Endothelial cell of umbilical vein (primary cell): ENCODE measurements around the gene EFHC2. TPM values are rescaled to one million over a fixed set of nuclear protein-coding genes. Genes with fewer than 3 reads are reported as not detected.

ENCODE experiments used
- BruUV-seq: library from RNA; stranded (reverse); fragments of 400-500 nt; replicated peaks from 2 replicates; lab custom pipeline; 2021; lab: Mats Ljungman, UMichigan
- CTCF ChIA-PET: fragments of 300-600, 350-600 bp; sonication (Branson Sonifier 250); formaldehyde crosslinking; loops from one replicate; lab custom pipeline; 2021; ENCODE audit warnings: antibody characterized with exemption, inconsistent platforms; lab: Charles Lee
- POLR2A ChIA-PET: fragments of 300-600, 350-600 bp; sonication (Branson Sonifier 250); formaldehyde crosslinking; loops from one replicate; lab custom pipeline; 2021; ENCODE audit warnings: antibody characterized with exemption, inconsistent platforms; lab: Charles Lee
- DNase-seq: peaks from one replicate; pipeline ENCODE4 v3.0.0-alpha.2; 2011; ENCODE audit warnings: low read depth, low spot score
- FAIRE-seq: peaks from 2 replicates; lab custom pipeline; 2011; peaks lifted over from hg19 to GRCh38; lab: Jason Lieb, UNC
- H2AFZ ChIP-seq: 2 replicates; pipeline ENCODE4 v1.6.0; 2012; ENCODE audit warnings: low read depth, low read length, control low read depth, inconsistent platforms
- H3K27ac ChIP-seq: 2 replicates; pipeline ENCODE4 v1.5.1; 2011; ENCODE audit warnings: low read depth, mild to moderate bottlenecking, control low read depth, low read length, moderate library complexity; ENCODE audit not compliant: insufficient read depth
- H3K27me3 ChIP-seq, 2 experiments: 2 replicates each; pipeline versions ENCODE4 v1.6.0 to v1.6.1; 2011; ENCODE audit warnings: low read length in 2 of 2, mixed read lengths in 1 of 2; ENCODE audit not compliant: control insufficient read depth in 2 of 2, insufficient read depth in 2 of 2
- H3K36me3 ChIP-seq, 2 experiments: 2 replicates in 1 of 2; 3 replicates in 1 of 2; pipeline ENCODE4 v1.5.1; 2011; ENCODE audit warnings: low read length in 2 of 2, mild to moderate bottlenecking in 1 of 2, moderate library complexity in 1 of 2; ENCODE audit not compliant: control insufficient read depth in 2 of 2, insufficient read depth in 2 of 2; ENCODE audit errors: extremely low read depth in 1 of 2
- H3K4me1 ChIP-seq: 3 replicates; pipeline ENCODE4 v1.5.1; 2011; ENCODE audit warnings: mild to moderate bottlenecking, low read length; ENCODE audit not compliant: control insufficient read depth, insufficient read depth; ENCODE audit errors: extremely low read depth
- H3K4me2 ChIP-seq: 2 replicates; pipeline ENCODE4 v1.6.1; 2011; ENCODE audit warnings: low read length, control low read depth, mixed read lengths; ENCODE audit not compliant: insufficient read depth
- H3K4me3 ChIP-seq, 3 experiments: fragments of 200-600 bp in 1 of 3; sonication (generic), shearing (Covaris generic) in 1 of 3; replicated peaks in 1 of 3; 2 replicates each; pipeline ENCODE4 v1.5.1; 2011 to 2016; ENCODE audit warnings: control low read depth in 3 of 3, low read length in 3 of 3, mild to moderate bottlenecking in 2 of 3, inconsistent platforms in 1 of 3, low read depth in 1 of 3, moderate library complexity in 1 of 3; ENCODE audit not compliant: insufficient read depth in 1 of 3
- H3K79me2 ChIP-seq: 2 replicates; pipeline ENCODE4 v1.6.0; 2012; ENCODE audit warnings: low read length, inconsistent platforms; ENCODE audit not compliant: control insufficient read depth, insufficient read depth
- H3K9ac ChIP-seq: replicated peaks from 2 replicates; pipeline ENCODE3; 2011; ENCODE audit warnings: low read length, control low read depth; ENCODE audit not compliant: insufficient read depth; ENCODE audit errors: extremely low read depth
- H3K9me1 ChIP-seq: replicated peaks from 3 replicates; pipeline ENCODE4 v1.6.0; 2011; ENCODE audit warnings: mild to moderate bottlenecking, low read length; ENCODE audit not compliant: control insufficient read depth, insufficient read depth; ENCODE audit errors: extremely low read depth
- H3K9me3 ChIP-seq: replicated peaks from 2 replicates; pipeline ENCODE4 v1.5.1; 2012; ENCODE audit warnings: low read length, inconsistent platforms; ENCODE audit not compliant: control insufficient read depth, insufficient read depth
- H4K20me1 ChIP-seq: replicated peaks from 2 replicates; pipeline ENCODE3; 2011; ENCODE audit warnings: mild to moderate bottlenecking, low read length; ENCODE audit not compliant: control insufficient read depth, insufficient read depth; ENCODE audit errors: extremely low read depth
- EZH2 ChIP-seq: IDR thresholded peaks from 2 replicates; pipeline ENCODE4 v1.6.1; 2012; ENCODE audit warnings: borderline replicate concordance, low read depth, mild to moderate bottlenecking, moderate library complexity, low read length, inconsistent platforms; ENCODE audit not compliant: severe bottlenecking
- FOS ChIP-seq: IDR thresholded peaks from 2 replicates; pipeline ENCODE4 v1.6.1; 2011; ENCODE audit warnings: mild to moderate bottlenecking, low read length, moderate library complexity, borderline replicate concordance; ENCODE audit not compliant: insufficient read depth
- GATA2 ChIP-seq: IDR thresholded peaks from 2 replicates; pipeline ENCODE4 v1.7.0; 2011; ENCODE audit warnings: low read depth, mild to moderate bottlenecking, moderate library complexity, mixed read lengths, low read length; ENCODE audit not compliant: insufficient read length, insufficient read depth
- JUN ChIP-seq: IDR thresholded peaks from 2 replicates; pipeline ENCODE4 v1.6.1; 2011; ENCODE audit warnings: borderline replicate concordance, low read depth; ENCODE audit not compliant: insufficient read length, insufficient read depth
- MYC ChIP-seq: IDR thresholded peaks from one replicate; pipeline ENCODE4 v1.6.1; 2011; ENCODE audit warnings: mild to moderate bottlenecking, low read depth, low read length
- POLR2A ChIP-seq: IDR thresholded peaks from 2 replicates; pipeline ENCODE4 v1.6.1; 2012; ENCODE audit warnings: low read depth, mild to moderate bottlenecking, control low read depth, low read length
- POLR2AphosphoS5 ChIP-seq: IDR thresholded peaks from 2 replicates; pipeline ENCODE4 v1.6.1; 2012; ENCODE audit warnings: low read depth, mild to moderate bottlenecking, control low read depth, low read length, moderate library complexity; ENCODE audit not compliant: insufficient read depth
- dilution Hi-C: fragments of 300-500 bp; cut with MboI; formaldehyde crosslinking; loops from one replicate; pipeline ENCODE4 v1.15.0; 2019; ENCODE audit warnings: low sequenced_read_pairs; ENCODE audit not compliant: extremely low pct_ligation_motif_present
- intact Hi-C: fragments of 100-400 bp; cut with micrococcal nuclease; formaldehyde crosslinking; loops from one replicate; pipeline ENCODE4 v1.10.0; 2022
- polyA plus RNA-seq, 4 experiments: library from polyadenylated mRNA; depleted of rRNA in 3 of 4; stranded (reverse) in 3 of 4; unstranded in 1 of 4; fragments of >200 nt; gene quantifications; 2 replicates each; pipeline versions ENCODE4 v1.2.1 to v1.2.3, GENCODE V29; 2011 to 2012; ENCODE audit warnings: missing spikeins in 1 of 4
- total RNA-seq: library from RNA; stranded (reverse); gene quantifications from 2 replicates; pipeline ENCODE4 v1.2.3, GENCODE V29; 2021
- TF ChIP-seq, protein P1 (sequence below): IDR thresholded peaks from 2 replicates; pipeline ENCODE4 v1.6.1; 2011; ENCODE audit not compliant: insufficient read depth, insufficient read length
- TF ChIP-seq, protein P2 (sequence below), 2 donors: IDR thresholded peaks; 1 replicate in 1 of 2; 2 replicates in 1 of 2; pipeline ENCODE4 v1.5.1; 2011; ENCODE audit warnings: low read length in 2 of 2, mild to moderate bottlenecking in 2 of 2, moderate library complexity in 2 of 2, control low read depth in 1 of 2, inconsistent platforms in 1 of 2, low read depth in 1 of 2; ENCODE audit not compliant: insufficient read depth in 1 of 2; ENCODE audit errors: extremely low read depth in 1 of 2

EFHC2 gene
- total and polyA plus RNA-seq, 2 donors (not counting 3 experiments of a cell fraction or from before 2014, with no cell fraction given): not detected

DNA sequence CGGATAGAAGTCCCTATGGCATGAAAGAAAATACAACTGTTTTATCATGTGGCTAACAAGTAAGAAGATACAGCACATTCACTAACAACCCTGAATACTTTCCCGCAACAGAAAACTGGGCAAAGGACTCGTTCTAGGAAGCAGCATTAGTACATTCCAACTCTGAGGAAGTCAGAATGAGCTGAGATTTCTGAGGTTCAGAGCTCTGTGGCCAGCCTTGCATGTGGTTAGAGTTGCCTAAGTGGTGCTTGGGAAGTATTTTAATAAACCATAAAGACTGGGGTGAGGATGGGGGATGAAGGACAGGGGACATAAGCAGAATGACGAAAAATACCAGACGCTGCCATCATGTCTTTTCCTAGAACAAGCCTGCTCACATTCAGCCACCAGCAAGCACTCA is 82.2 kb downstream of the EFHC2 start:
- ChIA-PET CTCF (no interaction called here), POLR2A (no interaction called here)
- Histone ChIP-seq H3K27me3 (no peaks in the 10 kb centered on the region), H2AFZ (no peak overlapping the region), H3K4me3 (no peak overlapping the region), H3K9ac (no peak overlapping the region), H3K4me1 (no peaks in the 10 kb centered on the region), H3K4me2 (no peak overlapping the region), H4K20me1 (no peaks in the 10 kb centered on the region), H3K9me1 (no peaks in the 10 kb centered on the region), H3K79me2 (no peaks in the 10 kb centered on the region), H3K36me3 (no peaks in the 10 kb centered on the region), H3K27ac (no peak overlapping the region), H3K9me3 (no peaks in the 10 kb centered on the region)
- BruUV-seq: no TSS peak
- TF ChIP-seq FOS (no peak), JUN (no peak), GATA2 (no peak), MYC (no peak)
- TF ChIP-seq, protein P1, sequence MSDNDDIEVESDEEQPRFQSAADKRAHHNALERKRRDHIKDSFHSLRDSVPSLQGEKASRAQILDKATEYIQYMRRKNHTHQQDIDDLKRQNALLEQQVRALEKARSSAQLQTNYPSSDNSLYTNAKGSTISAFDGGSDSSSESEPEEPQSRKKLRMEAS: no peak
- TF ChIP-seq, protein P2, sequence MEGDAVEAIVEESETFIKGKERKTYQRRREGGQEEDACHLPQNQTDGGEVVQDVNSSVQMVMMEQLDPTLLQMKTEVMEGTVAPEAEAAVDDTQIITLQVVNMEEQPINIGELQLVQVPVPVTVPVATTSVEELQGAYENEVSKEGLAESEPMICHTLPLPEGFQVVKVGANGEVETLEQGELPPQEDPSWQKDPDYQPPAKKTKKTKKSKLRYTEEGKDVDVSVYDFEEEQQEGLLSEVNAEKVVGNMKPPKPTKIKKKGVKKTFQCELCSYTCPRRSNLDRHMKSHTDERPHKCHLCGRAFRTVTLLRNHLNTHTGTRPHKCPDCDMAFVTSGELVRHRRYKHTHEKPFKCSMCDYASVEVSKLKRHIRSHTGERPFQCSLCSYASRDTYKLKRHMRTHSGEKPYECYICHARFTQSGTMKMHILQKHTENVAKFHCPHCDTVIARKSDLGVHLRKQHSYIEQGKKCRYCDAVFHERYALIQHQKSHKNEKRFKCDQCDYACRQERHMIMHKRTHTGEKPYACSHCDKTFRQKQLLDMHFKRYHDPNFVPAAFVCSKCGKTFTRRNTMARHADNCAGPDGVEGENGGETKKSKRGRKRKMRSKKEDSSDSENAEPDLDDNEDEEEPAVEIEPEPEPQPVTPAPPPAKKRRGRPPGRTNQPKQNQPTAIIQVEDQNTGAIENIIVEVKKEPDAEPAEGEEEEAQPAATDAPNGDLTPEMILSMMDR (IDR thresholded peaks at IDR 0.05; ENCODE audit: extremely low read depth in 1 of 2, insufficient read depth in 1 of 2, low read depth in 1 of 2, low read length in 2 of 2): no peak
- intact Hi-C loops (no loop called here), dilution Hi-C loops (no loop called here)
- no peak for DNase-seq
- no peak for FAIRE-seq

DNA sequence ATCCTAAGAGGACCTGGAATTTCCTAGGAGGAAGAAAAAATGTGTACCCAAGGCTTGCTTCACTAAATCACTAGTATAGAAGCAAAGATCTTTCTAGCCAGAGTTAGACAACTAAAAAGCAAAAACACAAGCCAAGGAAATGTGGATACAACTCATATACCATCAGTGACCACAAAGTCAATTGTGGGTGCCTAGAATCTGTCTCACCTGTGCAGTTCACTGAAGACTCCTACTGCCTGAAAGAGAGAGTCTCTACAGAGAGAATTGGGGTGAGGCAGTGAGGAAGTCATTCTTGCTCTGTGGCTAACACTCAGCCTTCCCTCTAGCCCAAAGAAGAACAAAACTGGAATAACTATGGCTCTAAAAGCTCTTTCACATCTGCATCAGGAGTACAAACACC is 82.9 kb downstream of the EFHC2 start:
- DNase-seq: no peak
- TF ChIP-seq POLR2A (no peak), EZH2 (no peak), FOS (no peak), POLR2AphosphoS5 (no peak), GATA2 (no peak), MYC (no peak), JUN (no peak)
- TF ChIP-seq, protein P2 (IDR thresholded peaks at IDR 0.05; ENCODE audit: extremely low read depth in 1 of 2, insufficient read depth in 1 of 2, low read depth in 1 of 2, low read length in 2 of 2): no peak
- TF ChIP-seq, protein P1: no peak
- H3K27me3 ChIP-seq: no peaks in the 10 kb centered on the region
- intact Hi-C loops (no loop called here), dilution Hi-C loops (no loop called here)
- no peaks in the 10 kb centered on the region for H3K9me1 ChIP-seq
- no peak overlapping the region for H3K27ac ChIP-seq
- no peaks in the 10 kb centered on the region for H4K20me1 ChIP-seq
- H3K4me3 ChIP-seq: no peak overlapping the region
- H2AFZ ChIP-seq: no peak overlapping the region
- CTCF ChIA-PET: no interaction called here
- H3K79me2 ChIP-seq: no peaks in the 10 kb centered on the region
- POLR2A ChIA-PET: no interaction called here
- H3K4me2 ChIP-seq: no peak overlapping the region
- H3K4me1 ChIP-seq: no peaks in the 10 kb centered on the region
- FAIRE-seq: no peak
- H3K9ac ChIP-seq: no peak overlapping the region
- H3K9me3 ChIP-seq: no peaks in the 10 kb centered on the region
- BruUV-seq: no TSS peak
- H3K36me3 ChIP-seq: no peaks in the 10 kb centered on the region
